Body of pancreas (tissue), 4 donors: ENCODE results near the gene PLXNA1. TPM values are rescaled to one million over a fixed set of nuclear protein-coding genes. Genes with fewer than 3 reads are reported as not detected.

Experiments
- ATAC-seq: fragments of 150-250 bp; one replicate; pipeline ENCODE4 v1.9.1; 2016
- DNase-seq, 4 donors: peaks; one replicate each; pipeline ENCODE4 v3.0.0-alpha.2; 2019
- H3K27ac ChIP-seq, 4 donors: fragments of 200-600 bp; sonication (generic); 1 replicate in 3 of 4; 2 replicates in 1 of 4; pipeline versions ENCODE4 v1.5.1 to v1.6.1; 2016 to 2019; ENCODE audit warnings: mild to moderate bottlenecking in 1 of 4, mixed read lengths in 1 of 4, moderate library complexity in 1 of 4
- H3K27me3 ChIP-seq, 2 donors: fragments of 200-600 bp; sonication (generic); one replicate each; pipeline ENCODE4 v1.6.0; 2016; ENCODE audit warnings: mild to moderate bottlenecking in 1 of 2
- H3K36me3 ChIP-seq, 2 donors: fragments of 200-600 bp; sonication (generic); replicated peaks in 1 of 2; 2 replicates each; pipeline ENCODE4 v1.5.1; 2016; ENCODE audit warnings: low read depth in 2 of 2; ENCODE audit not compliant: insufficient read depth in 1 of 2
- H3K4me1 ChIP-seq: fragments of 200-600 bp; sonication (generic); one replicate; pipeline ENCODE4 v1.6.0; 2016
- H3K4me3 ChIP-seq, 2 donors: fragments of 200-600 bp; sonication (generic); 1 replicate in 1 of 2; 2 replicates in 1 of 2; pipeline ENCODE4 v1.5.1; 2016 to 2019
- H3K9me3 ChIP-seq, 3 donors: fragments of 200-600 bp; sonication (generic); 1 replicate in 2 of 3; 2 replicates in 1 of 3; pipeline ENCODE4 v1.5.1; 2016
- POLR2A ChIP-seq, 3 donors: fragments of 450-650 bp; IDR thresholded peaks; one replicate each; pipeline ENCODE4 v1.6.1; 2016; ENCODE audit warnings: antibody characterized with exemption in 3 of 3, mild to moderate bottlenecking in 2 of 3
- WGBS, 2 donors: methylation state at CpG; one replicate each; pipeline ENCODE4 v1.1.5; 2017; 5-methylcytosine and 5-hydroxymethylcytosine counted together
- intact Hi-C: fragments of 100-400 bp; cut with DNase I; formaldehyde crosslinking; loops from one replicate; pipeline ENCODE4 v1.15.1; 2023
- total RNA-seq, 2 donors: library from RNA; depleted of rRNA; stranded (reverse); fragments of >200 nt; gene quantifications; one replicate each; pipeline ENCODE4 v1.1.0, GENCODE V29; 2016
- TF ChIP-seq, protein P1 (sequence below), 7 experiments: fragments of 450-650 bp in 4 of 7; fragments of 200-600 bp in 3 of 7; sonication (generic) in 3 of 7; IDR thresholded peaks; one replicate each; pipeline ENCODE4 v1.5.1; 2016 to 2019; ENCODE audit warnings: antibody characterized with exemption in 7 of 7

PLXNA1 gene
- total RNA-seq, 2 donors from 2014 or later: 13.2 to 25.1 TPM

GRCh38 chr3:127003175-127003555 lies 20.2 kb downstream of the PLXNA1 start:
- intact Hi-C loops: no loop called here
- no peaks in the 10 kb centered on the region for H3K27me3 ChIP-seq
- H3K9me3 ChIP-seq: no peaks in the 10 kb centered on the region
- H3K27ac ChIP-seq: no peak overlapping the region
- H3K4me3 ChIP-seq: no peak overlapping the region
- DNase-seq: no peak
- H3K36me3 ChIP-seq: no peaks in the 10 kb centered on the region
- ATAC-seq: no peak
- peaks cover 11% of the 10 kb centered on the region for H3K4me1 ChIP-seq
- no peak for TF ChIP-seq POLR2A (IDR thresholded peaks at IDR 0.05)
- WGBS, 2 donors: 97 to 100% methylated on average over 4 to 12 of the region's 12 CpGs

- no peaks in the 10 kb centered on the region for H3K36me3 ChIP-seq
- no peak for ATAC-seq
- no peak for TF ChIP-seq POLR2A (IDR thresholded peaks at IDR 0.05)
- TF ChIP-seq, protein P1, sequence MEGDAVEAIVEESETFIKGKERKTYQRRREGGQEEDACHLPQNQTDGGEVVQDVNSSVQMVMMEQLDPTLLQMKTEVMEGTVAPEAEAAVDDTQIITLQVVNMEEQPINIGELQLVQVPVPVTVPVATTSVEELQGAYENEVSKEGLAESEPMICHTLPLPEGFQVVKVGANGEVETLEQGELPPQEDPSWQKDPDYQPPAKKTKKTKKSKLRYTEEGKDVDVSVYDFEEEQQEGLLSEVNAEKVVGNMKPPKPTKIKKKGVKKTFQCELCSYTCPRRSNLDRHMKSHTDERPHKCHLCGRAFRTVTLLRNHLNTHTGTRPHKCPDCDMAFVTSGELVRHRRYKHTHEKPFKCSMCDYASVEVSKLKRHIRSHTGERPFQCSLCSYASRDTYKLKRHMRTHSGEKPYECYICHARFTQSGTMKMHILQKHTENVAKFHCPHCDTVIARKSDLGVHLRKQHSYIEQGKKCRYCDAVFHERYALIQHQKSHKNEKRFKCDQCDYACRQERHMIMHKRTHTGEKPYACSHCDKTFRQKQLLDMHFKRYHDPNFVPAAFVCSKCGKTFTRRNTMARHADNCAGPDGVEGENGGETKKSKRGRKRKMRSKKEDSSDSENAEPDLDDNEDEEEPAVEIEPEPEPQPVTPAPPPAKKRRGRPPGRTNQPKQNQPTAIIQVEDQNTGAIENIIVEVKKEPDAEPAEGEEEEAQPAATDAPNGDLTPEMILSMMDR (IDR thresholded peaks at IDR 0.05): no peak
- DNase-seq: no peak
- WGBS, 2 donors: 91% methylated on average over 7 of the region's 7 CpGs; no CpG with 5 or more reads in 1 of the 2 donors
- H3K9me3 ChIP-seq: no peaks in the 10 kb centered on the region
- H3K4me3 ChIP-seq: no peak overlapping the region
- H3K4me1 ChIP-seq: peaks cover 11% of the 10 kb centered on the region
- H3K27me3 ChIP-seq: no peaks in the 10 kb centered on the region
- intact Hi-C loops: no loop called here
- no peak overlapping the region for H3K27ac ChIP-seq
Observed at GRCh38 chr3:127003601-127004280, 20.8 kb downstream of the PLXNA1 start.

DNA sequence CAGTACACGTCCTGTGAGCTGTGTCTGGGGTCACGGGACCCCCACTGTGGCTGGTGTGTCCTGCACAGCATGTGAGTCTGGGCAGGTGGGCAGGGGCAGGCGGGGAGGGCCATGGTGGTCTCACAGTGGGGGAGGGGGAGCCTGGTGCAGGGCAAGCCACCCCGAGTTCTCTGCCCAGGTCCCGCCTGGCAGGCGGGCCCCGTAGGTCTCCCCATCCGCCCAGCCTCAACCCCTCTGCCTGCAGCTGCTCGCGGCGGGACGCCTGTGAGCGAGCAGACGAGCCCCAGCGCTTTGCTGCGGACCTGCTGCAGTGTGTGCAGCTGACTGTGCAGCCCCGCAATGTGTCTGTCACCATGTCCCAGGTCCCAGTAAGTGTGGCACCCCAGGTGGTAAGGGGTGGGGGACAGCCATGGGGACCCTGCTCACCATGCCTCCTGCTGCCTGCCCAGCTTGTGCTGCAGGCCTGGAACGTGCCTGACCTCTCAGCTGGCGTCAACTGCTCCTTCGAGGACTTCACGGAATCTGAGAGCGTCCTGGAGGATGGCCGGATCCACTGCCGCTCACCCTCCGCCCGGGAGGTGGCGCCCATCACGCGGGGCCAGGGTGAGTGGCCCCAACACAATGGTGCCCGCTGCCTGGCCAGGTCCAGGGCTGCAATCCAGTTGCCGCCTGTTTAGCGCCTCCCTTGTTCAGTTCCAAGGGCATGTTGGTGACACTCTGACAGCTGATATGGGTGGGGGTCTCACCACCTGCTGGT lies 21.9 kb downstream of the PLXNA1 start:
- 88 to 94% methylated on average over 3 to 31 of the region's 32 CpGs for WGBS, 2 donors
- H3K4me1 ChIP-seq: peaks cover 11% of the 10 kb centered on the region
- H3K36me3 ChIP-seq: no peaks in the 10 kb centered on the region
- H3K4me3 ChIP-seq: no peak overlapping the region
- TF ChIP-seq, protein P1 (IDR thresholded peaks at IDR 0.05): no peak
- no peak for TF ChIP-seq POLR2A (IDR thresholded peaks at IDR 0.05)
- H3K9me3 ChIP-seq: no peaks in the 10 kb centered on the region
- H3K27ac ChIP-seq: no peak overlapping the region
- ATAC-seq: no peak
- H3K27me3 ChIP-seq: no peaks in the 10 kb centered on the region
- no peak for DNase-seq
- intact Hi-C loops: no loop called here

DNA sequence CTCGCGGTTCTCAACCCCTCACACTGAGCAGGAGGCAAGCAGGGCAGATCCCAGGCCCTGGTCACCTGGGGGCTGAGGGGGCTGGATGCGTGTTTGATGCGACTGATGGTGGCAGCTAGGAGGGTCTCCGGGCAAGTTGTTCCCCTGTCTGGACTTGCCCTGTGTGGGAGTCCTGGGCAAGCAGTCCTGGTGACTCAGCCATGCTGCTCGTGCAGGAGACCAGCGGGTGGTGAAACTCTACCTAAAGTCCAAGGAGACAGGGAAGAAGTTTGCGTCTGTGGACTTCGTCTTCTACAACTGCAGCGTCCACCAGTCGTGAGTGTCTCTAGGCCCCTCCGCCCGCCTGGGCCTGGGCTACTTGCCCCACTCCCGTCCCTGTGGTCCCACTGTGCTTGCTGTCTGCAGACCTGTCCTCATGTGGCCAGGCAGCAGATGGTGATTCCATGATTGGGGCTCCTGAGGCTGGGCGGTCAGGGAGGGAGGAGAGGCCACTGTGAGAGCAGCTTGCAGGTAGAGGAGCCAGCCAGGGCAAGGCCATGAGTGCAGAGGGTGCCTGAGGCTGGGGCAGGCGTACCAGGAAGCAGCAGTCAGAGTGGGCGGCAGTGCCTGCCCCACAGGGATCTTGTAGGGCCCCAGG lies 23.1 kb downstream of the PLXNA1 start:
- Histone ChIP-seq H3K4me1 (peaks cover 11% of the 10 kb centered on the region), H3K4me3 (no peak overlapping the region), H3K27me3 (no peaks in the 10 kb centered on the region), H3K27ac (no peak overlapping the region), H3K9me3 (no peaks in the 10 kb centered on the region), H3K36me3 (no peaks in the 10 kb centered on the region)
- WGBS, 2 donors: 91 to 96% methylated on average over 9 to 17 of the region's 17 CpGs
- no peak for DNase-seq
- ATAC-seq: no peak
- intact Hi-C loops: no loop called here
- TF ChIP-seq POLR2A (IDR thresholded peaks at IDR 0.05): no peak
- TF ChIP-seq, protein P1 (IDR thresholded peaks at IDR 0.05): no peak

DNA sequence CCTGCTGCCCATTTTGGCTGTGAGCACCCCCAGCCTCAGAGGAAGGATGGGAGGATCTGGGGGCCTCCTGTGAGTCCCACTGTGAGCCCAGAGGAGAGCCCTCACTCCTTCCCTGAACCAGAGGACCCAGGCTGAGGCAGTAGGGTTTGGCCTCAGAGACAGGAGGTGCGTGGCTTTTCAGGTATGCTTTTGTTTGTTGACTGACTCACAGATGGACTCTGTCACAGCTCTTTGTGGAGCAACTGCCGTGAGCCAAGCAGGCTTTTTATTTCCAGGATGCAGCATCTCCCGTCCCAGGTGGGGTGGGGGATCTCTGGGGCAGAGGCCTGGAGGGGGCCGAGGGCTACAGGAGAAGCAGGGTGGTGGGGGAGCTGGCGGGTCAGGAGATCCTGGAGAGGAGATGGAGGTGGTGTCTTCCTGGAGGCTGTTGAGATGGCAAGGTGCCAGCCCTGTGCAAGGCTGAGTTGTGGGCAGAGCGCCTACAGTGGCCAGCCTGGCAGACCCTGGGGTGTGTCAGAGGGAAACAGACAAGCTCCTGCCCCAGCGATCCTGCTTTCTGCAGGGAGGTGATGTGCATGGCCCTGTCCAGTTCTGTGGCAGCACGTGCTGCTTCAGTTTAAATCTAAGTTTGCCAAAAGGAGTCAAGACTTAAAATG lies 24.0 kb downstream of the PLXNA1 start:
- H3K4me3 ChIP-seq: no peak overlapping the region
- intact Hi-C loops: no loop called here
- H3K9me3 ChIP-seq: no peaks in the 10 kb centered on the region
- 90 to 93% methylated on average over 5 to 8 of the region's 8 CpGs for WGBS, 2 donors
- no peaks in the 10 kb centered on the region for H3K27me3 ChIP-seq
- ATAC-seq (no peak), DNase-seq (peak in 1 of 4 donors; percentile 22)
- no peak overlapping the region for H3K27ac ChIP-seq
- peaks cover 8% of the 10 kb centered on the region for H3K4me1 ChIP-seq
- H3K36me3 ChIP-seq: peaks cover under 1 to 2% of the 10 kb centered on the region in 2 donors
- TF ChIP-seq, protein P1 (IDR thresholded peaks at IDR 0.05): no peak
- no peak for TF ChIP-seq POLR2A (IDR thresholded peaks at IDR 0.05)
